ENCODE results near the gene DLEC1. TPM values are rescaled to one million over a fixed set of nuclear protein-coding genes. Genes with fewer than 3 reads are reported as not detected.
"Not testable (repeated sequence)": the region's sequence is repeated elsewhere in the genome, so short reads cannot be mapped to it uniquely, and the experiment has no call there.

DLEC1 gene
- total and polyA plus RNA-seq, 11 donors: 0.06 to 1.3 (median 0.16) TPM; not detected in 1

GRCh38 chr3:38059591-38059990, 20.6 kb downstream of the DLEC1 start:
- Histone ChIP-seq H3K36me3 (no peaks in the 10 kb centered on the region), H3K4me3 (no peak overlapping the region), H3K4me1 (no peaks in the 10 kb centered on the region), H3K27me3 (no peaks in the 10 kb centered on the region), H3K27ac (no peak overlapping the region), H3K9me3 (no peaks in the 10 kb centered on the region)
- ATAC-seq (no peak), DNase-seq (no peak)
- WGBS, 4 donors: 84 to 92% (median 85%) methylated on average over 7 of the region's 7 CpGs
- intact Hi-C loops (cut with DNase I): no loop called here
- TF ChIP-seq CTCF (IDR thresholded peaks at IDR 0.05) (no peak), POLR2A (IDR thresholded peaks at IDR 0.05) (no peak)

- WGBS, 4 donors: 64 to 82% (median 77%) methylated on average over 2 of the region's 2 CpGs
- intact Hi-C loops (cut with DNase I): no loop called here
- DNase-seq: no peak
- no peaks in the 10 kb centered on the region for H3K9me3 ChIP-seq
- no peak overlapping the region for H3K27ac ChIP-seq
- no peaks in the 10 kb centered on the region for H3K36me3 ChIP-seq
- no peak for TF ChIP-seq POLR2A (IDR thresholded peaks at IDR 0.05)
- TF ChIP-seq CTCF (IDR thresholded peaks at IDR 0.05): no peak
- no peak for ATAC-seq
- no peak overlapping the region for H3K4me3 ChIP-seq
- no peaks in the 10 kb centered on the region for H3K27me3 ChIP-seq
- H3K4me1 ChIP-seq: no peaks in the 10 kb centered on the region
These were observed 23.8 kb downstream of the DLEC1 start for GRCh38 chr3:38062809-38063208.

GRCh38 chr3:38064453-38064852, 25.4 kb downstream of the DLEC1 start:
- H3K27ac ChIP-seq; H3K4me3 ChIP-seq; ATAC-seq; intact Hi-C loops (cut with DNase I); DNase-seq; H3K27me3 ChIP-seq; H3K9me3 ChIP-seq; H3K4me1 ChIP-seq; H3K36me3 ChIP-seq: not testable (repeated sequence)
- 92 to 96% (median 95%) methylated on average over 20 to 30 of the region's 32 CpGs for WGBS, 4 donors

GRCh38 chr3:38067508-38068233, 28.7 kb downstream of the DLEC1 start:
- DNase-seq: no peak
- no peaks in the 10 kb centered on the region for H3K4me1 ChIP-seq
- no peak overlapping the region for H3K27ac ChIP-seq
- H3K27me3 ChIP-seq: no peaks in the 10 kb centered on the region
- no peaks in the 10 kb centered on the region for H3K36me3 ChIP-seq
- intact Hi-C loops (cut with DNase I): no loop called here
- no peak for TF ChIP-seq CTCF (IDR thresholded peaks at IDR 0.05)
- no peak for TF ChIP-seq POLR2A (IDR thresholded peaks at IDR 0.05)
- 84 to 92% (median 90%) methylated on average over 6 of the region's 6 CpGs for WGBS, 4 donors
- no peak for ATAC-seq
- H3K9me3 ChIP-seq: no peaks in the 10 kb centered on the region
- H3K4me3 ChIP-seq: no peak overlapping the region

- no peaks in the 10 kb centered on the region for H3K27me3 ChIP-seq
- WGBS, 4 donors: 83 to 88% (median 85%) methylated on average over 2 of the region's 2 CpGs
These were observed 31.0 kb downstream of the DLEC1 start for GRCh38 chr3:38070013-38070412.

GRCh38 chr3:38077073-38077472, 38.1 kb downstream of the DLEC1 start:
- WGBS, 4 donors: 58 to 74% (median 60%) methylated on average over 2 to 3 of the region's 3 CpGs

More at GRCh38 chr3:38070013-38070412, 31.0 kb downstream of the DLEC1 start:
- intact Hi-C loops (cut with DNase I): no loop called here
- Histone ChIP-seq H3K36me3 (no peaks in the 10 kb centered on the region), H3K9me3 (no peaks in the 10 kb centered on the region), H3K27ac (no peak overlapping the region), H3K4me1 (no peaks in the 10 kb centered on the region), H3K4me3 (no peak overlapping the region)
- ATAC-seq (no peak), DNase-seq (no peak)
- TF ChIP-seq CTCF (IDR thresholded peaks at IDR 0.05) (no peak), POLR2A (IDR thresholded peaks at IDR 0.05) (no peak)

GRCh38 chr3:38082296-38082695, 43.3 kb downstream of the DLEC1 start:
- not testable (repeated sequence) for H3K36me3 ChIP-seq

More at GRCh38 chr3:38077073-38077472, 38.1 kb downstream of the DLEC1 start:
- H3K27me3 ChIP-seq; ATAC-seq; H3K4me3 ChIP-seq; H3K9me3 ChIP-seq; H3K36me3 ChIP-seq; DNase-seq; H3K4me1 ChIP-seq; H3K27ac ChIP-seq; intact Hi-C loops (cut with DNase I): not testable (repeated sequence)

More at GRCh38 chr3:38082296-38082695, 43.3 kb downstream of the DLEC1 start:
- DNase-seq; H3K27me3 ChIP-seq; ATAC-seq; H3K4me3 ChIP-seq; H3K27ac ChIP-seq; intact Hi-C loops (cut with DNase I); H3K4me1 ChIP-seq: not testable (repeated sequence)
- WGBS, 4 donors: 93 to 95% (median 93%) methylated on average over 12 to 13 of the region's 16 CpGs
- peaks cover 0 to 25% (median 0%) of the 10 kb centered on the region in 12 donors for H3K9me3 ChIP-seq
